GM23338 (cell line): ENCODE data around the gene GPSM1.

Source experiments
- CREB1 ChIP-seq: fragments of 250-450 bp; sonication (Bioruptor Pico); IDR thresholded peaks from 2 replicates; pipeline ENCODE4 v1.5.0; 2020; ENCODE audit warnings: low read depth, mild to moderate bottlenecking, moderate library complexity
- CTCF ChIP-seq, 2 experiments: fragments of 200-600 bp in 1 of 2; sonication (generic) in 1 of 2; conservative IDR thresholded peaks; 2 replicates each; pipeline versions ENCODE4 v1.5.1 to v1.6.1; 2016 to 2017; ENCODE audit warnings: antibody characterized with exemption in 2 of 2, low read depth in 2 of 2, mild to moderate bottlenecking in 2 of 2, moderate library complexity in 1 of 2
- ETS1 ChIP-seq: IDR thresholded peaks from 2 replicates; pipeline ENCODE4 v1.6.1; 2016; ENCODE audit warnings: antibody characterized with exemption
- EZH2 ChIP-seq: fragments of 200-600 bp; sonication (generic); IDR thresholded peaks from one replicate; pipeline ENCODE4 v1.8.0; 2017; ENCODE audit warnings: antibody characterized with exemption, mild to moderate bottlenecking, low read depth; ENCODE audit not compliant: unreplicated experiment
- EZH2phosphoT487 ChIP-seq: fragments of 200-600 bp; sonication (generic); IDR thresholded peaks from one replicate; pipeline ENCODE4 v1.8.1; 2018; ENCODE audit warnings: antibody characterized with exemption; ENCODE audit not compliant: unreplicated experiment
- JUNB ChIP-seq: IDR thresholded peaks from one replicate; pipeline ENCODE4 v1.6.1; 2016; ENCODE audit warnings: antibody characterized with exemption; ENCODE audit not compliant: unreplicated experiment
- NANOG ChIP-seq: IDR thresholded peaks from 2 replicates; pipeline ENCODE4 v1.6.1; 2016; ENCODE audit warnings: antibody characterized with exemption, borderline replicate concordance
- POLR2AphosphoS5 ChIP-seq: IDR thresholded peaks from 2 replicates; pipeline ENCODE4 v1.6.1; 2016; ENCODE audit warnings: antibody characterized with exemption, low read depth
- REST ChIP-seq: IDR thresholded peaks from one replicate; pipeline ENCODE4 v1.6.1; 2018; ENCODE audit warnings: antibody characterized with exemption; ENCODE audit not compliant: unreplicated experiment
- STAT1 ChIP-seq: IDR thresholded peaks from one replicate; pipeline ENCODE4 v1.6.1; 2016; ENCODE audit warnings: antibody characterized with exemption; ENCODE audit not compliant: unreplicated experiment
- ZNF114 ChIP-seq: fragments of 250-450 bp; sonication (Bioruptor Pico); IDR thresholded peaks from 2 replicates; pipeline ENCODE4 v1.5.0; 2020; ENCODE audit warnings: mild to moderate bottlenecking, moderate library complexity

GRCh38 chr9:136324501-136325300 lies 2.6 kb upstream of the GPSM1 start:
- TF ChIP-seq CTCF (conservative IDR thresholded peaks at IDR 0.05; ENCODE audit: low read depth in 2 of 2) = peak in 1 of 2 experiments; percentile 38; a peak in 2 of 4 replicates
- TF ChIP-seq CREB1 (CRISPR knock-in tag) = no peak
- no peak for TF ChIP-seq EZH2
- TF ChIP-seq EZH2phosphoT487 = no peak
- TF ChIP-seq ETS1 = no peak
- TF ChIP-seq POLR2AphosphoS5 = no peak
- no peak for TF ChIP-seq JUNB
- TF ChIP-seq REST = no peak
- no peak for TF ChIP-seq STAT1
- TF ChIP-seq NANOG = no peak
- TF ChIP-seq ZNF114 (CRISPR knock-in tag) = no peak
